Vagina (tissue), 2 donors: ENCODE data around the gene GFER.

ENCODE experiments used
- CTCF ChIP-seq, 3 experiments: fragments of 450-650 bp in 2 of 3; fragments of 200-600 bp in 1 of 3; sonication (generic) in 1 of 3; IDR thresholded peaks; one replicate each; pipeline ENCODE4 v1.5.1; 2017 to 2019; ENCODE audit warnings: antibody characterized with exemption in 3 of 3, mild to moderate bottlenecking in 2 of 3, moderate library complexity in 2 of 3
- POLR2AphosphoS5 ChIP-seq, 2 donors: sonication (generic); formaldehyde crosslinking; IDR thresholded peaks; one replicate each; pipeline ENCODE4 v1.9.0; 2017; ENCODE audit warnings: antibody characterized with exemption in 2 of 2, mild to moderate bottlenecking in 2 of 2, low read depth in 1 of 2; ENCODE audit not compliant: insufficient read depth in 1 of 2

- no peak for TF ChIP-seq CTCF (IDR thresholded peaks at IDR 0.05)
- no peak for TF ChIP-seq POLR2AphosphoS5 (IDR thresholded peaks at IDR 0.05; ENCODE audit: insufficient read depth in 1 of 2, low read depth in 1 of 2)
Observed at GRCh38 chr16:1938316-1938715, 45.7 kb upstream of the GFER start.
